ENCODE results near the gene ZNF48. TPM values are rescaled to one million over a fixed set of nuclear protein-coding genes. Genes with fewer than 3 reads are reported as not detected.

ZNF48 gene
- total RNA-seq, 1 donor from 2014 or later: 11.8 TPM

- H3K27ac Mint-ChIP-seq (ENCODE audit: unreplicated experiment): peak overlapping the region; percentile 99
- no peaks in the 10 kb centered on the region for H3K9me3 Mint-ChIP-seq (ENCODE audit: low read depth)
- H3K27me3 Mint-ChIP-seq (ENCODE audit: low read depth): no peaks in the 10 kb centered on the region
- DNase-seq (ENCODE audit: low spot score): no peak
- H3K4me3 Mint-ChIP-seq (ENCODE audit: unreplicated experiment): peak overlapping the region; percentile 91
- H3K4me1 Mint-ChIP-seq (ENCODE audit: low read depth): peaks cover 50% of the 10 kb centered on the region
- TF ChIP-seq CTCF (IDR thresholded peaks at IDR 0.05): no peak
- peaks cover 21% of the 10 kb centered on the region for H3K36me3 Mint-ChIP-seq (ENCODE audit: low read depth)
Observed at GRCh38 chr16:30356401-30357084, 38.7 kb upstream of the ZNF48 start.

GRCh38 chr16:30357085-30357714 is 38.0 kb upstream of the ZNF48 start:
- Mint-ChIP-seq H3K4me3 (ENCODE audit: unreplicated experiment) (no peak overlapping the region), H3K36me3 (ENCODE audit: low read depth) (peaks cover 19% of the 10 kb centered on the region), H3K4me1 (ENCODE audit: low read depth) (peaks cover 43% of the 10 kb centered on the region), H3K27ac (ENCODE audit: unreplicated experiment) (peak overlapping the region; percentile 74), H3K27me3 (ENCODE audit: low read depth) (no peaks in the 10 kb centered on the region), H3K9me3 (ENCODE audit: low read depth) (no peaks in the 10 kb centered on the region)
- DNase-seq (ENCODE audit: low spot score): no peak
- TF ChIP-seq CTCF (IDR thresholded peaks at IDR 0.05): no peak

- no peak overlapping the region for H3K4me3 Mint-ChIP-seq (ENCODE audit: unreplicated experiment)
- peak overlapping the region; percentile 41 for H3K27ac Mint-ChIP-seq (ENCODE audit: unreplicated experiment)
- peaks cover 18% of the 10 kb centered on the region for H3K36me3 Mint-ChIP-seq (ENCODE audit: low read depth)
- no peak for TF ChIP-seq CTCF (IDR thresholded peaks at IDR 0.05)
- no peaks in the 10 kb centered on the region for H3K9me3 Mint-ChIP-seq (ENCODE audit: low read depth)
- H3K4me1 Mint-ChIP-seq (ENCODE audit: low read depth): peaks cover 36% of the 10 kb centered on the region
- H3K27me3 Mint-ChIP-seq (ENCODE audit: low read depth): no peaks in the 10 kb centered on the region
- no peak for DNase-seq (ENCODE audit: low spot score)
Observed at GRCh38 chr16:30357715-30358576, 37.3 kb upstream of the ZNF48 start.

GRCh38 chr16:30358577-30358936 is 36.7 kb upstream of the ZNF48 start:
- TF ChIP-seq CTCF (IDR thresholded peaks at IDR 0.05): no peak
- no peaks in the 10 kb centered on the region for H3K27me3 Mint-ChIP-seq (ENCODE audit: low read depth)
- H3K4me1 Mint-ChIP-seq (ENCODE audit: low read depth): peaks cover 31% of the 10 kb centered on the region
- no peak overlapping the region for H3K4me3 Mint-ChIP-seq (ENCODE audit: unreplicated experiment)
- DNase-seq (ENCODE audit: low spot score): no peak
- H3K27ac Mint-ChIP-seq (ENCODE audit: unreplicated experiment): peak overlapping the region; percentile 8
- no peaks in the 10 kb centered on the region for H3K9me3 Mint-ChIP-seq (ENCODE audit: low read depth)
- peaks cover 20% of the 10 kb centered on the region for H3K36me3 Mint-ChIP-seq (ENCODE audit: low read depth)

All from chondrocyte (in vitro differentiated cells).